ENCODE data around the gene ZC3H12D. TPM values are rescaled to one million over a fixed set of nuclear protein-coding genes. Genes with fewer than 3 reads are reported as not detected.

ZC3H12D gene
- total and polyA plus RNA-seq, 9 donors = 0.15 to 1.3 (median 0.45) TPM

DNA sequence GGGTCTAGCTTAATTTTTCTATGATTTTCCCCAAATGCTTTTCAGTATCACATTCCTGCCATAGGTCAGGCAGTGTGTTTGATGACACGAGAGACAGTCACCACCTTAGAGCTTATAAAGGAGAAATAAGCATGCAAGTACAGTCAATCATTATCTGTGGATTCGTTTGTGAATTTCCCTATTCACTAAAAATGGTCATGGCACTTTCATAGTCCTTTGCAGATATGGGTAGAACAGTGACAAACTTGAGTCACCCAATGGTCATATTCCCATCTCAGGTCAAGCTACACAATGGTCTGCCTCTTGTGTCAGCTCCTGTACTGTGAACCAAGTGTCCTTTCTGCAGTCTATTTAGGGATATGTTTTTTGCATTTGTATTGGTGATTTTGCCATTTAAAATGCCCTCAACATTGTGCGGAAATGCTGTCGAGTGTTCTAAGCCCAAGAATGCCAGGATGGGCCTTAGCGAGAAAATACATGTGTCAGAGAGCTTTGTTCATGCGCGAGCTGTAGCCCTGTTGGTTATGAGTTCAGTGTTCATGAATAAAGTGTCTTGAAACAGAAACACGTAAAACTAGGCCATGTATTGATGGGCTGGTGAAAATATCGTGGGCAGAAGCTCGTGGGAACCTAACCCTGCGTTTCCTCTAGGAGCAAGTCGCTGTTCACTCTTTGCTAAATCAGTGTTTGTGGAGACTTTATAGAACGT, 65.0 kb downstream of the ZC3H12D start:
- Histone ChIP-seq H3K36me3 (no peaks in the 10 kb centered on the region), H3K27me3 (no peaks in the 10 kb centered on the region), H3K9me3 (no peaks in the 10 kb centered on the region), H3K4me1 (ENCODE audit: insufficient read depth) (peaks cover 3% of the 10 kb centered on the region), H3K27ac (no peak overlapping the region), H3K4me3 (no peak overlapping the region)
- intact Hi-C loops (cut with DNase I) = loop anchor here in 1 of 4 donors (10.0 kb wide), 1 partner anchor 385 kb away; no protein-coding TSS in a partner anchor
- TF ChIP-seq POLR2A (IDR thresholded peaks at IDR 0.05) = no peak
- TF ChIP-seq EP300 (IDR thresholded peaks at IDR 0.05) = no peak
- TF ChIP-seq, protein P1, sequence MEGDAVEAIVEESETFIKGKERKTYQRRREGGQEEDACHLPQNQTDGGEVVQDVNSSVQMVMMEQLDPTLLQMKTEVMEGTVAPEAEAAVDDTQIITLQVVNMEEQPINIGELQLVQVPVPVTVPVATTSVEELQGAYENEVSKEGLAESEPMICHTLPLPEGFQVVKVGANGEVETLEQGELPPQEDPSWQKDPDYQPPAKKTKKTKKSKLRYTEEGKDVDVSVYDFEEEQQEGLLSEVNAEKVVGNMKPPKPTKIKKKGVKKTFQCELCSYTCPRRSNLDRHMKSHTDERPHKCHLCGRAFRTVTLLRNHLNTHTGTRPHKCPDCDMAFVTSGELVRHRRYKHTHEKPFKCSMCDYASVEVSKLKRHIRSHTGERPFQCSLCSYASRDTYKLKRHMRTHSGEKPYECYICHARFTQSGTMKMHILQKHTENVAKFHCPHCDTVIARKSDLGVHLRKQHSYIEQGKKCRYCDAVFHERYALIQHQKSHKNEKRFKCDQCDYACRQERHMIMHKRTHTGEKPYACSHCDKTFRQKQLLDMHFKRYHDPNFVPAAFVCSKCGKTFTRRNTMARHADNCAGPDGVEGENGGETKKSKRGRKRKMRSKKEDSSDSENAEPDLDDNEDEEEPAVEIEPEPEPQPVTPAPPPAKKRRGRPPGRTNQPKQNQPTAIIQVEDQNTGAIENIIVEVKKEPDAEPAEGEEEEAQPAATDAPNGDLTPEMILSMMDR (IDR thresholded peaks at IDR 0.05) = no peak
- no peak for DNase-seq
- WGBS, 3 donors = 89 to 92% (median 89%) methylated on average over 13 of the region's 13 CpGs

DNA sequence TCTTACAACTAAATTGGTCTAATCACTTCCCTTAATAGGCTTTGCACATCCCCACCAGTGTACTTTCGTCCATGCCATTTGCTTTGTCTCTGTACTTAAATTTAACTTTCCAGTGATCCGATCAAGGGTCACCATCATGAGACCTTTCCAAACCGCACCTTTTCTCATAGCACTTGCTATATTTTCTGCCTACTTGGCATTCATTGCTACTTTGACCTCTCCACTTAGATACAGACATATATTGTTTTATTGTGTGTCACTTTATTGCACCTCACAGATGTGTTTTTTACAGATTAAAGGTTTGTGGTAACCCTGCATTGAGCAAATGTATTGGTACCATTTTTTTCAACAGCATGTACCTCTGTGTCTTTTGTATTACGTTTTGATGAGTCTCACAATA, 70.0 kb downstream of the ZC3H12D start:
- Histone ChIP-seq H3K4me1 (ENCODE audit: insufficient read depth) (no peaks in the 10 kb centered on the region), H3K4me3 (no peak overlapping the region), H3K27ac (no peak overlapping the region), H3K27me3 (no peaks in the 10 kb centered on the region), H3K36me3 (no peaks in the 10 kb centered on the region), H3K9me3 (no peaks in the 10 kb centered on the region)
- no peak for TF ChIP-seq POLR2A (IDR thresholded peaks at IDR 0.05)
- TF ChIP-seq, protein P1 (IDR thresholded peaks at IDR 0.05) = no peak
- no peak for DNase-seq
- WGBS, 3 donors = 90 to 94% (median 92%) methylated on average over 4 of the region's 4 CpGs
- intact Hi-C loops (cut with DNase I) = no loop called here

- WGBS, 3 donors = 81 to 92% (median 81%) methylated on average over 4 of the region's 4 CpGs
- no peak overlapping the region for H3K27ac ChIP-seq
- DNase-seq = no peak
- no peaks in the 10 kb centered on the region for H3K9me3 ChIP-seq
- intact Hi-C loops (cut with DNase I) = no loop called here
- no peaks in the 10 kb centered on the region for H3K27me3 ChIP-seq
- no peak overlapping the region for H3K4me3 ChIP-seq
- TF ChIP-seq POLR2A (IDR thresholded peaks at IDR 0.05) (no peak), EP300 (IDR thresholded peaks at IDR 0.05) (no peak)
- TF ChIP-seq, protein P1 (IDR thresholded peaks at IDR 0.05) = no peak
- no peaks in the 10 kb centered on the region for H3K36me3 ChIP-seq
- H3K4me1 ChIP-seq (ENCODE audit: insufficient read depth) = no peaks in the 10 kb centered on the region
Observed at GRCh38 chr6:149414009-149414408, 70.8 kb downstream of the ZC3H12D start.

GRCh38 chr6:149410557-149410956, 74.3 kb downstream of the ZC3H12D start:
- TF ChIP-seq, protein P1 (IDR thresholded peaks at IDR 0.05) = no peak
- TF ChIP-seq POLR2A (IDR thresholded peaks at IDR 0.05) (no peak), EP300 (IDR thresholded peaks at IDR 0.05) (no peak)
- H3K36me3 ChIP-seq = no peaks in the 10 kb centered on the region
- no peak overlapping the region for H3K4me3 ChIP-seq
- no peaks in the 10 kb centered on the region for H3K9me3 ChIP-seq
- no peaks in the 10 kb centered on the region for H3K4me1 ChIP-seq (ENCODE audit: insufficient read depth)
- H3K27me3 ChIP-seq = no peaks in the 10 kb centered on the region
- DNase-seq = no peak
- H3K27ac ChIP-seq = no peak overlapping the region
- intact Hi-C loops (cut with DNase I) = no loop called here
